Activated CD4-positive, alpha-beta T cell treated with anti-CD3 and anti-CD28 coated beads for 36 hours (primary cell): Measurements from ENCODE around the gene TXNDC2. TPM values are rescaled to one million over a fixed set of nuclear protein-coding genes. Genes with fewer than 3 reads are reported as not detected.
"Not testable (repeated sequence)": the region's sequence is repeated elsewhere in the genome, so short reads cannot be mapped to it uniquely, and the experiment has no call there.

ENCODE experiments used
- ATAC-seq: fragments of 200-7000 bp; cut with Tn5 transposase; one replicate; pipeline ENCODE4 v1.10.0; 2021; ENCODE audit warnings: mild to moderate bottlenecking, moderate library complexity
- CTCF ChIA-PET: fragments of 350-600 bp; sonication (Branson Sonifier 250); formaldehyde crosslinking; loops from one replicate; lab custom pipeline; 2021; ENCODE audit warnings: antibody characterized with exemption; lab: Charles Lee
- POLR2A ChIA-PET: fragments of 350-600 bp; sonication (Branson Sonifier 250); formaldehyde crosslinking; loops from one replicate; lab custom pipeline; 2021; ENCODE audit warnings: antibody characterized with exemption, inconsistent platforms; lab: Charles Lee
- DNase-seq: peaks from one replicate; pipeline ENCODE4 v3.0.0-alpha.2; 2020
- H3K27ac Mint-ChIP-seq: one replicate; pipeline ENCODE4 v1.8.0; 2021; ENCODE audit warnings: mixed read lengths
- H3K27me3 Mint-ChIP-seq: one replicate; pipeline ENCODE4 v1.8.0; 2021; ENCODE audit warnings: mixed read lengths
- H3K36me3 Mint-ChIP-seq: one replicate; pipeline ENCODE4 v1.8.0; 2021; ENCODE audit warnings: low read depth, mixed read lengths
- H3K4me1 Mint-ChIP-seq: one replicate; pipeline ENCODE4 v1.8.0; 2021; ENCODE audit warnings: mixed read lengths
- H3K4me3 Mint-ChIP-seq: one replicate; pipeline ENCODE4 v1.8.0; 2021; ENCODE audit warnings: mild to moderate bottlenecking, moderate library complexity, mixed read lengths
- H3K9me3 Mint-ChIP-seq: one replicate; pipeline ENCODE4 v1.8.0; 2021; ENCODE audit warnings: low read depth, mixed read lengths
- intact Hi-C, 2 experiments: fragments of 100-400 bp; cut with DNase I in 1 of 2; cut with micrococcal nuclease in 1 of 2; formaldehyde crosslinking; loops; one replicate each; pipeline versions ENCODE4 v1.14.2 to v1.15.1; 2022 to 2024; cut with DNase I, micrococcal nuclease
- total RNA-seq, 2 experiments: library from RNA; stranded (reverse); gene quantifications; one replicate each; pipeline ENCODE4 v1.2.3, GENCODE V29; 2021

Gene TXNDC2
- total RNA-seq, 2 experiments from 2014 or later: not detected

- no peak for ATAC-seq
- Mint-ChIP-seq H3K4me1 (no peaks in the 10 kb centered on the region), H3K9me3 (no peaks in the 10 kb centered on the region), H3K27me3 (peaks cover 15% of the 10 kb centered on the region), H3K4me3 (no peak overlapping the region), H3K36me3 (no peaks in the 10 kb centered on the region), H3K27ac (no peak overlapping the region)
- intact Hi-C loops: no loop called here
- ChIA-PET CTCF (interaction anchor here (0.7 kb wide), 1 partner anchor 402 kb away, joined by 3 read pairs; no protein-coding TSS in a partner anchor), POLR2A (interaction anchor here (0.7 kb wide), 1 partner anchor 215 kb away, joined by 3 read pairs; no protein-coding TSS in a partner anchor)
- DNase-seq: no peak
These were observed 35.5 kb upstream of the TXNDC2 start for GRCh38 chr18:9850309-9850708.

DNA sequence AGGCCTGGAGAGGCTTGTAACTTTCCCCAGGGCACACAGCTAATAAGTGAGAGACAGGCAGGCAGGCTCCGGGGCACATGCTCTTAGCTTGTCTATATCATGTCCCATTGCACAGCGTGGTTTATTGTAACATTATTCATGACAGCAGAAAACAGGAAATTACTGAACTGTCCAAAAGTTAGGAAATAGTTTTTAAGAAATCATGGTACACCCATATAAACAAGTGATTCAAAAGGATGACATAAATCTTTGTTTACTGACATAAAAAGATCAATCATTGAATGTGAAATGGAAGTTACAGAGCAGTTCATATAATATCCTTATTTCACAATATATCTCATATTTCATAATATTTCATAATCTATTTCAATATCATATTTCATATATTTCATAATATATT is 34.3 kb upstream of the TXNDC2 start:
- Mint-ChIP-seq H3K27ac (no peak overlapping the region), H3K4me3 (no peak overlapping the region), H3K4me1 (no peaks in the 10 kb centered on the region), H3K36me3 (no peaks in the 10 kb centered on the region), H3K9me3 (no peaks in the 10 kb centered on the region), H3K27me3 (peaks cover 18% of the 10 kb centered on the region)
- ChIA-PET POLR2A (no interaction called here), CTCF (no interaction called here)
- no peak for DNase-seq
- ATAC-seq: no peak
- intact Hi-C loops: no loop called here

DNA sequence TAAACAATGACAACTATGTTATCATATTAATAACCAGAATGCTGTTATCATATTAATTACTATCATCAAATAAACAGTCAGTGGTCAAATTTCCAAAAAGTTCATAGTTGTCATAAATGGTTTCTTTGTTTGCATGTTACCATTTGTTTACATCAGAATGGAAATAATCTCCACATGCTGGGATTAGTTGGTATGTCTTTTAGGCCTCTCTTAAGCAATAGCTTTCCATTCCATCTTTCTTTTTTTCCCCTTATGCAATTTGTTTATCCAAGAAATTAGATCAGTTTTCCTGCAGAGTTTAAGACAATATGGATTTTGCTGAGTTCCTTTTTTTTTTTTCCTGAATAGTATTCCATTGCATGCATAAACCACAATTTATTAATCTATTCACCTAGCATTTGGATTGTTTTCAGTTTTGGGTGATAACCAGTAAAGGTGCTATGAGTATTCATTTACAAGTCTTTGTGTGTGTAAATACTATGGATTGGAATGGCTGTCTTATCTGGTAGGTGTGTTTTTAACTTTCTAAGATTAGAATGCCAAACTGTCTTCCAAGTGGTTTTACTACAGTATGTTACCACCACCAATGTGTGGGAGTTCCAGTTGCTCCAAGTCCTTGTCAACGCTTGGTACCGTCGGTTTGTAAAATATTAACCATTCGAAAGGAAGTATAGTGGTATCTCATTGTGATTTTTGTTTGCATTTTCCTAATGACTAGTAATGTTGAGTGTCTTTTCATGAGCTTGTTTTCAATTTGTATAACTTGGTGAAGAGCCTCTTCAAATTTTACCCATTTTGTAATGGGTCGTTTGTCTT is 33.3 kb upstream of the TXNDC2 start:
- no peaks in the 10 kb centered on the region for H3K9me3 Mint-ChIP-seq
- H3K27ac Mint-ChIP-seq: no peak overlapping the region
- ATAC-seq: no peak
- no peaks in the 10 kb centered on the region for H3K4me1 Mint-ChIP-seq
- peaks cover 20% of the 10 kb centered on the region for H3K27me3 Mint-ChIP-seq
- ChIA-PET POLR2A (no interaction called here), CTCF (interaction anchor here (0.6 kb wide), 1 partner anchor 100 kb away, joined by 3 read pairs; no protein-coding TSS in a partner anchor)
- no peak for DNase-seq
- no peak overlapping the region for H3K4me3 Mint-ChIP-seq
- H3K36me3 Mint-ChIP-seq: no peaks in the 10 kb centered on the region
- intact Hi-C loops: no loop called here

- Mint-ChIP-seq H3K27ac (no peak overlapping the region), H3K9me3 (no peaks in the 10 kb centered on the region), H3K4me1 (no peaks in the 10 kb centered on the region), H3K36me3 (no peaks in the 10 kb centered on the region), H3K4me3 (no peak overlapping the region), H3K27me3 (peaks cover 9% of the 10 kb centered on the region)
- no peak for ATAC-seq
- no peak for DNase-seq
- ChIA-PET CTCF (no interaction called here), POLR2A (no interaction called here)
- intact Hi-C loops: no loop called here
These were observed 30.7 kb upstream of the TXNDC2 start for GRCh38 chr18:9854801-9855676.

- no peak overlapping the region for H3K27ac Mint-ChIP-seq
- ChIA-PET POLR2A (no interaction called here), CTCF (no interaction called here)
- ATAC-seq (no peak), DNase-seq (no peak)
- peaks cover 9% of the 10 kb centered on the region for H3K27me3 Mint-ChIP-seq
- no peaks in the 10 kb centered on the region for H3K36me3 Mint-ChIP-seq
- H3K9me3 Mint-ChIP-seq: no peaks in the 10 kb centered on the region
- no peaks in the 10 kb centered on the region for H3K4me1 Mint-ChIP-seq
- no peak overlapping the region for H3K4me3 Mint-ChIP-seq
- intact Hi-C loops: no loop called here
These were observed 30.1 kb upstream of the TXNDC2 start for GRCh38 chr18:9855681-9856080.

DNA sequence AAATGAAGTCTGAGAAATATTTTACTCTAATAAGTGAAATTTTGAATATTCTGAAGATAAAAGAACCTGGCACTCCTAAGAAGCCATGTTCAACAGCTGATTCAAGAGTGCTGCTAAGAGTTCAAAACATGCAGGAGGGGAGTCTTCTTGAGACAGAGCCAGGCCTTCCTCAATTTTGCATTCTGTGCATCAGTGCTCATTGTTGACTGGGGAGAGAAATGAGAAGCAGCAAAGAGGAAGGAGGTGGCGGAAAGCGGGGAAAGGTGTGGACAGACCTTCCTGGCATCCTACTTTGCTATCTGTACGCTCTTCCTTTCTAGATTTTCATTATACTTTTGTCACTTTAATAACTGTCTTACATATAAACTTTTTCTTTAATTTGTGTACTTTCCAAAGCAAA is 29.7 kb upstream of the TXNDC2 start:
- CTCF ChIA-PET: no interaction called here
- Mint-ChIP-seq H3K27ac (no peak overlapping the region), H3K4me1 (no peaks in the 10 kb centered on the region)

GRCh38 chr18:9857479-9857998 is 28.2 kb upstream of the TXNDC2 start:
- H3K27me3 Mint-ChIP-seq, DNase-seq, CTCF ChIA-PET, H3K27ac Mint-ChIP-seq, ATAC-seq, H3K9me3 Mint-ChIP-seq, H3K4me3 Mint-ChIP-seq, H3K4me1 Mint-ChIP-seq, intact Hi-C loops, POLR2A ChIA-PET, H3K36me3 Mint-ChIP-seq: not testable (repeated sequence)

More for the DNA sequence above, 29.7 kb upstream of the TXNDC2 start:
- Mint-ChIP-seq H3K36me3 (no peaks in the 10 kb centered on the region), H3K27me3 (peaks cover 9% of the 10 kb centered on the region), H3K4me3 (no peak overlapping the region), H3K9me3 (no peaks in the 10 kb centered on the region)
- DNase-seq (no peak), ATAC-seq (no peak)
- POLR2A ChIA-PET: no interaction called here
- intact Hi-C loops: no loop called here

DNA sequence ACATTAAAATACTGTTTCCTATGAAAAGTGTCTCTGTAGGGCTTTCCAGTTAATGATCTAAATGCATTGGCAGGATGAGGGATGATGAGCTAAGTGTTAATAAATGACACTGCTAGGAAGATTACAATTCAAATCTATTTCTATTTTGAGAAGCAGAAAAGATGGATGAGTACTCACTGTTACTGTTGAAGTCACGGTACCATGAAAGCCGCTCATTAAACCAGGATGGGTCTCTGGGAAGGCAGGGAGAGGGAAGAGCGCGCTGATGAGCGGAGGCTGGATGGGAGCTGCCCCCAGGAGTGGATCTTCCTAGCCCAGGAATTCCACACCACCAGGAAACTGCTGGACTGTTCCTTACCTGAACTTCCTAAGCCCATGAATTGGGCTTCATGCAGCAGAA is 27.1 kb upstream of the TXNDC2 start:
- no peak for ATAC-seq
- CTCF ChIA-PET: no interaction called here
- Mint-ChIP-seq H3K27me3 (peaks cover 9% of the 10 kb centered on the region), H3K4me3 (no peak overlapping the region), H3K4me1 (peaks cover 6% of the 10 kb centered on the region), H3K27ac (no peak overlapping the region), H3K9me3 (no peaks in the 10 kb centered on the region), H3K36me3 (no peaks in the 10 kb centered on the region)
- DNase-seq: no peak
- intact Hi-C loops: no loop called here
- POLR2A ChIA-PET: no interaction called here

GRCh38 chr18:9859232-9859631 is 26.5 kb upstream of the TXNDC2 start:
- Mint-ChIP-seq H3K27ac (no peak overlapping the region), H3K36me3 (no peaks in the 10 kb centered on the region), H3K4me1 (peaks cover 6% of the 10 kb centered on the region), H3K27me3 (peaks cover 9% of the 10 kb centered on the region), H3K9me3 (no peaks in the 10 kb centered on the region), H3K4me3 (no peak overlapping the region)
- CTCF ChIA-PET: no interaction called here
- intact Hi-C loops: no loop called here
- POLR2A ChIA-PET: no interaction called here
- ATAC-seq (no peak), DNase-seq (no peak)

DNA sequence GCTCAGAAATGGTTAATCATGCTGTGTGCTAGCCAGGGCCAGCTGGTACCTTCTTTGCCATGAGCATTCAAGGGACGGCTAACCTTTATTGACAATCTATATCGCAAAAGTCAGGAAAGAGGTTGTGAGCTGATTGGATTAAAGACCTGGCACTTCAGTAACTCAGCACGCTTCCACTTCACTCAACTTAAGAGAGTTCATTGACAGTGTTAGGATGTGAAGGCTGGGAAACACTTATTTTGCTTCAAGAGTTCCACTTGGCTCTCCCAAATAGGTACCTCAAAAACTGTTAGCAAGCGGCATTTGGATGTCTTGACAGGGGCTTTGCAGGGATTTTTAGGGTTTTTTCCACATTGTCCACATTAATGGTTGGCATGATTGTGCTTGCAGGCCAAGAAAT is 25.1 kb upstream of the TXNDC2 start:
- DNase-seq: no peak
- H3K36me3 Mint-ChIP-seq: no peaks in the 10 kb centered on the region
- peaks cover 3% of the 10 kb centered on the region for H3K9me3 Mint-ChIP-seq
- H3K27me3 Mint-ChIP-seq: peaks cover 7% of the 10 kb centered on the region
- H3K27ac Mint-ChIP-seq: no peak overlapping the region
- POLR2A ChIA-PET: interaction anchor here (0.6 kb wide), 1 partner anchor 53 kb away, joined by 5 read pairs; no protein-coding TSS in a partner anchor
- no peak for ATAC-seq
- intact Hi-C loops: no loop called here
- H3K4me1 Mint-ChIP-seq: peaks cover 6% of the 10 kb centered on the region
- CTCF ChIA-PET: interaction anchor here (0.6 kb wide), 2 partner anchors 339 to 1209 kb away, joined by 3 read pairs; no protein-coding TSS in a partner anchor
- no peak overlapping the region for H3K4me3 Mint-ChIP-seq

DNA sequence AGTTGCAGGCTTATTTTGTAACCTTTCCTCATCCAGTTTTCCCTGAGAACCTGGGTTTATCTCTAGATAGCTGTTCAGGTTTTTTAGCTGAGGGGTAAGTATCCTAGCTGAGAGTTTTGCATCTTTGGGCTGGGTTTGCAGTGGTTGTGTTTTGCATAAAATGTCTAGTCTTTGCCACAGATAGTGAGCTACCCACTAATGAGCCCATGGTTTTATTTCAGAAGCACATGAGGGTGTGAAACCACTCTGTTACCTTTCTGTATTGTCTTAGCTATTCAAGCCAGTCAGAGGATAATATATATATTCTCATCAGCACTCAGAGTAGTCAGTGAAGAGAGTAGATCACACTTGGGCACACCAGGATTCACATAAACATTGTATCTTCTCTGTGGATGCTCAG is 24.6 kb upstream of the TXNDC2 start:
- intact Hi-C loops: no loop called here
- peak; percentile 19 for ATAC-seq
- ChIA-PET CTCF (interaction anchor here (0.6 to 1.3 kb wide), 3 partner anchors 16 to 1210 kb away, joined by 3 read pairs; no protein-coding TSS in a partner anchor), POLR2A (interaction anchor here (0.6 to 1.5 kb wide), 2 partner anchors 16 to 52 kb away, joined by 5 to 7 read pairs; no protein-coding TSS in a partner anchor)
- H3K4me1 Mint-ChIP-seq: peaks cover 6% of the 10 kb centered on the region
- no peak overlapping the region for H3K27ac Mint-ChIP-seq
- H3K4me3 Mint-ChIP-seq: no peak overlapping the region
- peaks cover 6% of the 10 kb centered on the region for H3K27me3 Mint-ChIP-seq
- H3K9me3 Mint-ChIP-seq: peaks cover 8% of the 10 kb centered on the region
- H3K36me3 Mint-ChIP-seq: no peaks in the 10 kb centered on the region
- no peak for DNase-seq
